ENCODE results near the gene CASP8AP2.

- TF ChIP-seq, protein P1, sequence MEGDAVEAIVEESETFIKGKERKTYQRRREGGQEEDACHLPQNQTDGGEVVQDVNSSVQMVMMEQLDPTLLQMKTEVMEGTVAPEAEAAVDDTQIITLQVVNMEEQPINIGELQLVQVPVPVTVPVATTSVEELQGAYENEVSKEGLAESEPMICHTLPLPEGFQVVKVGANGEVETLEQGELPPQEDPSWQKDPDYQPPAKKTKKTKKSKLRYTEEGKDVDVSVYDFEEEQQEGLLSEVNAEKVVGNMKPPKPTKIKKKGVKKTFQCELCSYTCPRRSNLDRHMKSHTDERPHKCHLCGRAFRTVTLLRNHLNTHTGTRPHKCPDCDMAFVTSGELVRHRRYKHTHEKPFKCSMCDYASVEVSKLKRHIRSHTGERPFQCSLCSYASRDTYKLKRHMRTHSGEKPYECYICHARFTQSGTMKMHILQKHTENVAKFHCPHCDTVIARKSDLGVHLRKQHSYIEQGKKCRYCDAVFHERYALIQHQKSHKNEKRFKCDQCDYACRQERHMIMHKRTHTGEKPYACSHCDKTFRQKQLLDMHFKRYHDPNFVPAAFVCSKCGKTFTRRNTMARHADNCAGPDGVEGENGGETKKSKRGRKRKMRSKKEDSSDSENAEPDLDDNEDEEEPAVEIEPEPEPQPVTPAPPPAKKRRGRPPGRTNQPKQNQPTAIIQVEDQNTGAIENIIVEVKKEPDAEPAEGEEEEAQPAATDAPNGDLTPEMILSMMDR (conservative IDR thresholded peaks at IDR 0.05 in 1 of 2, IDR thresholded peaks at IDR 0.05 in 1 of 2; ENCODE audit: low read depth in 1 of 2, low read length in 2 of 2), result no peak
- no peak for TF ChIP-seq EZH2 (IDR thresholded peaks at IDR 0.05; ENCODE audit: low read length, missing control alignments)
Measured at GRCh38 chr6:89862273-89862672, 32.6 kb downstream of the CASP8AP2 start.
